ENCODE results near the gene RAD18.

DNA sequence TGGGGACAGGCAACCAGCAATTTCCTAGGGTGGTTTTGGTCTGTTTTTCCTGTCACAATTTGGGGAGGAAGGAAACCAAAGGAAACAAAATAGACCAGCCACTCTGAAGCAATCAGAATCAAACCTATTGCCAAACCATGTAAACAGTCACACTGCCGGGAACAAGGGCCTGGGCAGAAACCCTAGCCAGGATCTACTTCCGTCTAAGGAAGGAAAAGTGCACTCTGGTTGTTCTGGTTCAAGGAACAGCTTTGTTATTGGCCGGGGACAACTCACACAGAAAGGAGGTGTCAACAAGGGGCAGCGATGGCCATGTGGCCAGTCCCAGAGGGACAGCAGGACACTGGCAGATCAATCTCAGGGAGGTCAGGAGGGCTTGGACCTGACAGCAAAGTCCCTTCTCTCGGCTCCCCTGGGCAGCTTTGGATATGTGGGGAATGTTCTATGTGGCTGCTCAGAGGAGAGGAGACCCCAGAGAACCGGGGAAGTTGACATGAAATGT is 17.5 kb upstream of the RAD18 start:
- TF ChIP-seq, protein P1, sequence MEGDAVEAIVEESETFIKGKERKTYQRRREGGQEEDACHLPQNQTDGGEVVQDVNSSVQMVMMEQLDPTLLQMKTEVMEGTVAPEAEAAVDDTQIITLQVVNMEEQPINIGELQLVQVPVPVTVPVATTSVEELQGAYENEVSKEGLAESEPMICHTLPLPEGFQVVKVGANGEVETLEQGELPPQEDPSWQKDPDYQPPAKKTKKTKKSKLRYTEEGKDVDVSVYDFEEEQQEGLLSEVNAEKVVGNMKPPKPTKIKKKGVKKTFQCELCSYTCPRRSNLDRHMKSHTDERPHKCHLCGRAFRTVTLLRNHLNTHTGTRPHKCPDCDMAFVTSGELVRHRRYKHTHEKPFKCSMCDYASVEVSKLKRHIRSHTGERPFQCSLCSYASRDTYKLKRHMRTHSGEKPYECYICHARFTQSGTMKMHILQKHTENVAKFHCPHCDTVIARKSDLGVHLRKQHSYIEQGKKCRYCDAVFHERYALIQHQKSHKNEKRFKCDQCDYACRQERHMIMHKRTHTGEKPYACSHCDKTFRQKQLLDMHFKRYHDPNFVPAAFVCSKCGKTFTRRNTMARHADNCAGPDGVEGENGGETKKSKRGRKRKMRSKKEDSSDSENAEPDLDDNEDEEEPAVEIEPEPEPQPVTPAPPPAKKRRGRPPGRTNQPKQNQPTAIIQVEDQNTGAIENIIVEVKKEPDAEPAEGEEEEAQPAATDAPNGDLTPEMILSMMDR (IDR thresholded peaks at IDR 0.05) = no peak
- TF ChIP-seq POLR2A (IDR thresholded peaks at IDR 0.05) = no peak
